ENCODE results near the gene RLIM. TPM values are rescaled to one million over a fixed set of nuclear protein-coding genes. Genes with fewer than 3 reads are reported as not detected.
A peak's percentile ranks its signal among the peaks of the same experiment; 100 is the strongest.

RLIM gene
- total RNA-seq, 1 donor from 2014 or later: 30.0 TPM

- H3K27me3 ChIP-seq: no peaks in the 10 kb centered on the region
- TF ChIP-seq CTCF (IDR thresholded peaks at IDR 0.05): no peak
- intact Hi-C loops (cut with DNase I): no loop called here
- ATAC-seq: no peak
- H3K4me1 ChIP-seq: no peaks in the 10 kb centered on the region
- H3K36me3 ChIP-seq: no peaks in the 10 kb centered on the region
- H3K27ac ChIP-seq: no peak overlapping the region
- no peak overlapping the region for H3K4me3 ChIP-seq
- no peaks in the 10 kb centered on the region for H3K9me3 ChIP-seq
- DNase-seq: no peak
These were observed 7.6 kb downstream of the RLIM start for GRCh38 chrX:74606799-74607198.

- no peaks in the 10 kb centered on the region for H3K27me3 ChIP-seq
- intact Hi-C loops (cut with DNase I): no loop called here
These were observed 8.1 kb downstream of the RLIM start for GRCh38 chrX:74606342-74606741.

GRCh38 chrX:74603040-74603439 lies 11.4 kb downstream of the RLIM start:
- no peak for TF ChIP-seq CTCF (IDR thresholded peaks at IDR 0.05)
- Histone ChIP-seq H3K27ac (no peak overlapping the region), H3K36me3 (no peaks in the 10 kb centered on the region), H3K9me3 (no peaks in the 10 kb centered on the region), H3K4me1 (no peaks in the 10 kb centered on the region), H3K27me3 (no peaks in the 10 kb centered on the region), H3K4me3 (no peak overlapping the region)
- ATAC-seq (no peak), DNase-seq (no peak)
- intact Hi-C loops (cut with DNase I): no loop called here

More at GRCh38 chrX:74606342-74606741, 8.1 kb downstream of the RLIM start:
- ATAC-seq (no peak), DNase-seq (no peak)
- no peak overlapping the region for H3K4me3 ChIP-seq
- no peak for TF ChIP-seq CTCF (IDR thresholded peaks at IDR 0.05)
- H3K36me3 ChIP-seq: no peaks in the 10 kb centered on the region
- H3K27ac ChIP-seq: no peak overlapping the region
- no peaks in the 10 kb centered on the region for H3K4me1 ChIP-seq
- no peaks in the 10 kb centered on the region for H3K9me3 ChIP-seq

- H3K9me3 ChIP-seq: no peaks in the 10 kb centered on the region
- no peak overlapping the region for H3K4me3 ChIP-seq
- H3K27ac ChIP-seq: no peak overlapping the region
- no peak for DNase-seq
- no peaks in the 10 kb centered on the region for H3K4me1 ChIP-seq
- no peak for TF ChIP-seq CTCF (IDR thresholded peaks at IDR 0.05)
- H3K27me3 ChIP-seq: no peaks in the 10 kb centered on the region
- no peak for ATAC-seq
- intact Hi-C loops (cut with DNase I): no loop called here
- H3K36me3 ChIP-seq: no peaks in the 10 kb centered on the region
These were observed 12.3 kb downstream of the RLIM start for GRCh38 chrX:74602142-74602541.

GRCh38 chrX:74593593-74593992 lies 20.8 kb downstream of the RLIM start:
- intact Hi-C loops (cut with DNase I): no loop called here
- Histone ChIP-seq H3K27me3 (no peaks in the 10 kb centered on the region), H3K27ac (no peak overlapping the region), H3K4me1 (no peaks in the 10 kb centered on the region), H3K4me3 (no peak overlapping the region), H3K9me3 (no peaks in the 10 kb centered on the region), H3K36me3 (peaks cover 47% of the 10 kb centered on the region)
- no peak for TF ChIP-seq CTCF (IDR thresholded peaks at IDR 0.05)
- DNase-seq (no peak), ATAC-seq (peak; percentile 37)

GRCh38 chrX:74585766-74586165 lies 28.7 kb downstream of the RLIM start:
- DNase-seq (no peak), ATAC-seq (no peak)
- Histone ChIP-seq H3K9me3 (no peaks in the 10 kb centered on the region), H3K4me1 (no peaks in the 10 kb centered on the region), H3K27me3 (no peaks in the 10 kb centered on the region), H3K27ac (no peak overlapping the region), H3K36me3 (peaks cover 11% of the 10 kb centered on the region), H3K4me3 (no peak overlapping the region)
- intact Hi-C loops (cut with DNase I): no loop called here
- TF ChIP-seq CTCF (IDR thresholded peaks at IDR 0.05): no peak
